NCI-H460 (cell line): ENCODE results near the gene FOXD3. TPM values are rescaled to one million over a fixed set of nuclear protein-coding genes. Genes with fewer than 3 reads are reported as not detected.

Experiments used
- DNase-seq: peaks from one replicate; pipeline ENCODE4 v3.0.0-alpha.2; 2016; ENCODE audit warnings: low read depth; ENCODE audit errors: extremely low read depth
- polyA plus RNA-seq: library from polyadenylated mRNA; depleted of rRNA; stranded (reverse); fragments of >200 nt; gene quantifications from 2 replicates; pipeline ENCODE4 v1.2.3, GENCODE V29; 2014; cell fraction: nucleus; rRNA removed
- total RNA-seq: library from RNA; depleted of rRNA; stranded (reverse); fragments of >200 nt; shearing (Covaris generic); gene quantifications from 2 replicates; pipeline ENCODE4 v1.2.3, GENCODE V29; 2014; rRNA removed

The FOXD3 gene
- total RNA-seq, result 0.89 and 1.2 TPM in 2 replicates
- polyA plus RNA-seq, result 0.26 and 2.2 TPM in 2 replicates

GRCh38 chr1:63322114-63322943, at the start of gene FOXD3:
TSS of gene FOXD3 (plus strand) at chr1:63322567. CDS start at chr1:63323059, 492 bp downstream.
- DNase-seq, result peak; percentile 49

GRCh38 chr1:63272811-63273210, 49.6 kb upstream of the FOXD3 start:
- no peak for DNase-seq

- DNase-seq, result no peak
Observed at GRCh38 chr1:63274371-63274770, 48.0 kb upstream of the FOXD3 start.

- no peak for DNase-seq
Observed at GRCh38 chr1:63274979-63275378, 47.4 kb upstream of the FOXD3 start.

GRCh38 chr1:63276624-63277023, 45.7 kb upstream of the FOXD3 start:
- DNase-seq, result no peak

- no peak for DNase-seq
Observed at GRCh38 chr1:63277195-63278192, 44.9 kb upstream of the FOXD3 start.

- DNase-seq, result no peak
Observed at GRCh38 chr1:63281753-63282152, 40.6 kb upstream of the FOXD3 start.

- no peak for DNase-seq
Observed at GRCh38 chr1:63289135-63289534, 33.2 kb upstream of the FOXD3 start.

GRCh38 chr1:63294803-63295594, 27.4 kb upstream of the FOXD3 start:
- DNase-seq, result no peak

- DNase-seq, result no peak
Observed at GRCh38 chr1:63304410-63304809, 18.0 kb upstream of the FOXD3 start.

- DNase-seq, result no peak
Observed at GRCh38 chr1:63305043-63305442, 17.3 kb upstream of the FOXD3 start.

- DNase-seq, result no peak
Observed at GRCh38 chr1:63307196-63307794, 15.1 kb upstream of the FOXD3 start.

GRCh38 chr1:63316598-63316983, 5.8 kb upstream of the FOXD3 start:
- no peak for DNase-seq

- peak; percentile 71 for DNase-seq
Observed at GRCh38 chr1:63316984-63317816, 5.2 kb upstream of the FOXD3 start.

- DNase-seq, result no peak
Observed at GRCh38 chr1:63317817-63318152, 4.6 kb upstream of the FOXD3 start.

- DNase-seq, result no peak
Observed at GRCh38 chr1:63318201-63318979, 4.0 kb upstream of the FOXD3 start.

- no peak for DNase-seq
Observed at GRCh38 chr1:63319046-63320021, 3.0 kb upstream of the FOXD3 start.
